Stimulated activated CD4-positive, alpha-beta T cell treated with anti-CD3 and anti-CD28 coated beads, Interleukin-2, amount 100 ng/mL, for 48 hours (primary cell): ENCODE data around the gene COPE.

Experiments
- DNase-seq, 2 donors: peaks; one replicate each; pipeline ENCODE4 v3.0.0-alpha.2; 2020

The COPE gene

DNA sequence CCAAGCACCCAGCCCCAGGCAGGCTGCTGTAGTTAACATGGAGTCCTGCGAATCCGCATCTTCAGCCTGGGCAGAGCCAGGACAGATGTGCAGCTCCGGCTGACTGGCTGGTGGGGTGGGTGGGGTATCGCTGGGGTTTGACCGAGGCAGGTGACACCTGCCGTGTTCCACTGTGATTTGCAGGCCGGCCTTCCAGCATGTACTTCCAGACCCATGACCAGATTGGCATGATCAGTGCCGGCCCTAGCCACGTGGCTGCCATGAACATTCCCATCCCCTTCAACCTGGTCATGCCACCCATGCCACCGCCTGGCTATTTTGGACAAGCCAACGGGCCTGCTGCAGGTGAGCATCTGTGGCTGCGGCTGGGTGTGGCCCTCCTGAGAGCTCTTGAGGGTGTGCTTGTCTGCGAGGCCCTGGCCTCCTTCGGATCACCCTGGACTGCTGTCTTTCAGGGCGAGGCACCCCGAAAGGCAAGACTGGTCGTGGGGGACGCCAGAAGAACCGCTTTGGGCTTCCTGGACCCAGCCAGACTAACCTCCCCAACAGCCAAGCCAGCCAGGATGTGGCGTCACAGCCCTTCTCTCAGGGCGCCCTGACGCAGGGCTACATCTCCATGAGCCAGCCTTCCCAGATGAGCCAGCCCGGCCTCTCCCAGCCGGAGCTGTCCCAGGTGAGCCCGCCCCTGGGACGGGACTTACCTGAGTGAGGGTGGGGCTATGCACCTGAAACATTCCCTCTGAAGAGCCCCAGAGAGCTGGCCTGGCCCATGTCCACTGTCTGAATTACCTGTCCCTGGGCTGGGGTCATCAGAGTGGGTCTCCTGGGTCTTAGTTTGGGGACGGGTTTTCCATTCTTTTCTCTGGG is 53.8 kb downstream of the COPE start:
- no peak for DNase-seq

- DNase-seq = no peak
These were observed 55.3 kb downstream of the COPE start for GRCh38 chr19:18863843-18864362.

GRCh38 chr19:18862976-18863842 is 56.0 kb downstream of the COPE start:
- no peak for DNase-seq

- DNase-seq = no peak
These were observed 57.3 kb downstream of the COPE start for GRCh38 chr19:18861917-18862316.

DNA sequence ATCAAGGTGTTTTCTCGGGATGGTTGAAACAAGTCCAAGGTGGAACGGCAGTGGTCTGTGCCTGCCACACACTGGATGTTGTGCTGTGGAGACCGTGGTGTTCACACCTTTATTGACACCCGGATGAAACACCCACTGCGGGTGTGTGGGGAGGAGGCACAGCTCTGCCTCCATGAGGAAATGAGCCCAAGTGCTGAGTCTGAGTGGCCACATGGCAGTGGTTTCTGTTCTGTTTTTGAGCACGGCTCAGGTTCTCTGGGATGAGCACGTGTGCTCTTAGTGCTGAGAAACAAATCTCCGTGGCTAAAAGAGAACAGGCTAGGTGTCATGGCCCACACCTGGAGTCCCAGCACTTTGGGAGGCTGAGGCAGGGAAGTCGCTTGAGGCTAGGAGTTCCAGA is 58.0 kb downstream of the COPE start:
- DNase-seq = no peak

- no peak for DNase-seq
These were observed 58.5 kb downstream of the COPE start for GRCh38 chr19:18860725-18861124.

GRCh38 chr19:18860302-18860700 is 58.9 kb downstream of the COPE start:
- DNase-seq = no peak

- no peak for DNase-seq
These were observed 59.4 kb downstream of the COPE start for GRCh38 chr19:18859676-18860301.

GRCh38 chr19:18858906-18859646 is 60.1 kb downstream of the COPE start:
- no peak for DNase-seq

GRCh38 chr19:18857223-18857622 is 62.0 kb downstream of the COPE start:
- no peak for DNase-seq

DNA sequence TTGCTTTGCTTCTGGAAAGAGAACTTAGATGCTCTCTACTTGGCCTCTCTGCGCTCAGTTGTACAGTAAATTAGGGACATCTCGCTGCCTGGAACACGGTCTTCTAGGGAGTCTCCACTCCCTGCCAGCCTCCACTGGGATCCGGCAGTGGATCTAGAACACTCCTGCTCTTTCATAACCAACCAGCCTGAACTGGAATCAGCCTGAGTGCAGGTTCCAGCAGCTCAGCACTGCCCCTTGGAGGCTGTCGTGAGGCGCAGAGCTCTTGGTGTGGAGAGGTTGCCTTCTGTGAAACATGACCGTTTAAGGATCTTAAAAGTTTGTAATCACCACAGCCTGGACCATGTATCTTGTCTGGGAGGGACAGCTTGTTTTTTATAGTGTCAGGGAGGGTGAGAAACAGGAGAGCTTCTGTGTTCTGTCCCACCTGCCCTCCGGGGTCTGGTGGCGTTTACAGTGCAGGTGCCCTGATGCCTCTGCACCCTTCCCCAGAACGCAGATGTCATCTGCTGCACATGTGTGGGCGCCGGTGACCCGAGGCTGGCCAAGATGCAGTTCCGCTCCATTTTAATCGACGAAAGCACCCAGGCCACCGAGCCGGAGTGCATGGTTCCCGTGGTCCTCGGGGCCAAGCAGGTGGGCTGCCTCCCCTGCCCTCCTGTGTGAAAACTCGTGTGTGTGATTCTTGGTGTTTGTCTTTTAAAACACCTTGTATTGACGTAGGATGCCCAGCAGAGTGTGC is 62.6 kb downstream of the COPE start:
- DNase-seq = no peak

DNA sequence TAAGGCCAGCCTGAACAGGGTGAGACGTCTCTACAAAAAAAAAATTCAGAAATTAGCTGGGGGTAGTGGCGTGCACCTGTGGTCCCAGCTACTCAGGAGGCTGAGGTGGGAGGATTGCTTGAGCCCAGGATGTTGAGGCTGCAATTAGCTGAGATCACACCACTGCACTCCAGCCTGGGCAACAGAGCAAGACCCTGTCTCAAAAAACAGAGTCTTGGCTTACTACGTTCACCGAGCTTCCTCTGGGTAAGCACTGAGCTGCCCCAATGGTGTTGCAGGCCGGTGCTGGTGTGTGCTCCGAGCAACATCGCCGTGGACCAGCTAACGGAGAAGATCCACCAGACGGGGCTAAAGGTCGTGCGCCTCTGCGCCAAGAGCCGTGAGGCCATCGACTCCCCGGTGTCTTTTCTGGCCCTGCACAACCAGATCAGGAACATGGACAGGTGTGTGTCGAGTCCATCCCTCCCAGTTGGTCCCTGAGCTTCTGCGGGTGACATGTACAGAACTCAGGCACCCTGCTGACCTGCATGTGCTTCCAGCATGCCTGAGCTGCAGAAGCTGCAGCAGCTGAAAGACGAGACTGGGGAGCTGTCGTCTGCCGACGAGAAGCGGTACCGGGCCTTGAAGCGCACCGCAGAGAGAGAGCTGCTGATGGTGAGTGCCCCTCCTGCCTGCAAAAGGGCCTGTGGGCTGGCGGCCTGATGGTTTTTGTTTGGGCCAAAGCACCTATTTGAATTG is 63.4 kb downstream of the COPE start:
- DNase-seq = no peak

DNA sequence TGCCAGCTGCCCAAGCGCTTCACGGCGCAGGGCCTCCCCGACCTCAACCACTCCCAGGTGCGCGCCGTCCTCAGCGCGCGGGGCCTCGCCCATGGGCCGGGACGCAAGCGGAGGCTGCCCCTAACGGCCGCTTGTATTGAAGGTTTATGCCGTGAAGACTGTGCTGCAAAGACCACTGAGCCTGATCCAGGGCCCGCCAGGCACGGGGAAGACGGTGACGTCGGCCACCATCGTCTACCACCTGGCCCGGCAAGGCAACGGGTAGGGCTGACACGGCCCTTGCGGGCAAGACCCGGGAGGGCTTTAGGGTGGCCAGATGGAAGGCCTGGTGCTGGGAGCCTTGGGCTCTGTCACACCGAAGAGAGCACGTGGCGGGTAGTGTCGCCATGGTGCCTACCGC is 64.2 kb downstream of the COPE start:
- no peak for DNase-seq

DNA sequence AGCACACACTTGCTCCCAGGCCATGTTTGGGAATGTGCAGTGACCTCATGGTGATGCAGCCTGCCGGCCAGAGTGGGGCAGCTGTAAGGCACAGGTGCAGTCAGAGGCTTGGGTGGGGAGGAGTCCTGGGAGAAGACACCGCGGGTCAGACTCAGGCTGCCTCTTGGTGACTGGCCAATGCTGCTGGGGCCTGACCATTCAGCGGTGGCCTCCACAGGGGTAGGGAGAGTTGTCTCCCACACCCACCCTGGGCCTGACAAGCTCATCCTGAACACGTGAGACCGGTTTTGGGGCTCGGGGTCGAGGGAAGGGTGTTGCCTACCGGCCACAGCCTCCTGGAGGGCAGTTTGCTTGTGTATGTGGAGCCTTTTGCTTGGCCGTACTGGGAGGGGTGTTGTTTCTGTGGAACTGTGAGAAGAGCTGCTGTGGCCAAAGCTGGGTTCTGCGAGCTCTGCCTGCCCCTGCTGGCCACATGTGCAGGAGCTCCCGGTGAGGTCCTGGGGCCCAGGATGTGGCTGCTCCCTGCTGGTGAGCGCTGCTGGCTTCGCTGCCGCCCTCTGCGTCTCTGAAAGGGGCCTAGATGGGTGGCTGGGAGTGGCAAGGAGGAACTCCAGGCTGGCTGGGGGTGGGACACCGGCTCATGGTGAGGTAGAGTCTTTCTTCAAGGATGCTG is 65.3 kb downstream of the COPE start:
- no peak for DNase-seq

DNA sequence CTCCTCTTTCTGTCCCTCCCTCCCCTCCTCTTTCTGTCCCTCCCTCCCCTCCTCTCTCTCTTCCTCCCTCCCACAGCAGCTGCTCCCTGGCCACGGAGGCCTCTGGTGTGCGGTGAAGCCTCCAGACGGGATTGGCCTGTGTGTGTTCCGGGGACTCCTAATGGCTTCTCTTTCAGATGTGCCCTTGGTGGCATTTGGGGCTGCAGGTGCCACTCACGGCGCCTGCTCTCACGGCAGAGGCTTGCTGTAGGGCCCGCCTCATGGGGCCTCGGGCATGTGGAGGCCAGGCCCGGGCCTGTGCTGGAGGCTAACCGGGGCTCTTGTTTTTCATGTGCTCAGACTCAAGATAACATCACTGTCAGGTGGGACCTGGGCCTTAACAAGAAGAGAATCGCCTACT is 66.5 kb downstream of the COPE start:
- DNase-seq = no peak

- no peak for DNase-seq
These were observed 67.4 kb downstream of the COPE start for GRCh38 chr19:18851673-18852325.

- no peak for DNase-seq
These were observed 68.5 kb downstream of the COPE start for GRCh38 chr19:18850471-18851375.

DNA sequence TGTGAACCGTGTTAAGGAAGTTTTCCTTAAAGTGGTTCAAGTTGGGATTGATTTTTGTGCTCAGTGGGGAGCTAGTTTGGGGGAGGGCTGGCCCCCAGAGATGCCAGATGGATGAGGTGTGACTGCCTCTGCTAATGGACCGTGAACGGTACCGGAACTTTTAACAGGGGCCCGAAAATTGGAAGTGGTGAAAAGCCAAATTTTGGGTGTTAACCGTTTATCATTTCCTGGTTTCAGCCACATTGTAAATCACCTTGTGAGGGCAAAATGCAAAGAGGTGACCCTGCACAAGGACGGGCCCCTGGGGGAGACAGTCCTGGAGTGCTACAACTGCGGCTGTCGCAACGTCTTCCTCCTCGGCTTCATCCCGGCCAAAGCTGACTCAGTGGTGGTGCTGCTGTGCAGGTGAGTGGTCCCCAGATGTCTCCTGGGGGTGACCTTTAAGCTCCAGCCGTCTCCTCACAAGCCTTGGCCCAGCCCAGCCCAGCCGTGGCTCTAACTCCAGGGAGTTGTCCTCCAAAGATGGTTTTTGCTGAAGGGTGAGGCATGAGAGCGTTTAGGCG is 69.3 kb downstream of the COPE start:
- no peak for DNase-seq
